SIG-M5 treated with dmso at 0.1 percent for 504 hours (cell line): ENCODE measurements around the gene MUC6.

Experiments
- DNase-seq: peaks from one replicate; lab custom pipeline; 2025; ENCODE audit not compliant: unreplicated experiment; lab: John Stamatoyannopoulos, UW

Gene MUC6

GRCh38 chr11:971092-971690 lies 65.3 kb downstream of the MUC6 start:
- no peak for DNase-seq

GRCh38 chr11:970319-970871 lies 66.1 kb downstream of the MUC6 start:
- DNase-seq: no peak

DNA sequence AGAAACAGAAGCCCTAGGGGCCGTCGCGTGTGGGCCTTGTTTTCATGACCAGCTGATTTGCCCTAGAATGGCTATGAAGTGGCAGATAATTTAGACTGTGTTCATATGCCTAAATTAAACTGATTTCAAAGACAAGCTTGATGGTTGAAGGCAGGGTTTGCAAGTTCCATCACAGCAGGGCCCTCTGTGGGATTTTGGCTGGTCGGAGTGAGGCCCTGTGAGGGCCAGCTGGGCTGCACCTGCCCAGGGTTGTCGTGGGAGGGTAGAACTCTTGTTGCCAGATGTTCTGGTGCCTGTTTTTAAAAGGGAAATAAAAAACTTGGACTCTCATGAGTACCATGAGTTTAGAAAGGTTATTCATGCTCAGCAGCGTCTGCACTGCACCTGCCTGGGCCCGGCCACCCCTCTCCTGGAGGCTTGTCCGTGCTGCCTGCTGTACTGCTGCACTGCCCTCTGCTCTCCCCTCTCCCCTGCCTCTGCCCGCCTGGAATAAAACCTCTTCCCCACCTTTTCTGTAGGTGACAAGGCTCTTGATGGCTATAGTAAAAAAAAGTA lies 66.8 kb downstream of the MUC6 start:
- DNase-seq: no peak

DNA sequence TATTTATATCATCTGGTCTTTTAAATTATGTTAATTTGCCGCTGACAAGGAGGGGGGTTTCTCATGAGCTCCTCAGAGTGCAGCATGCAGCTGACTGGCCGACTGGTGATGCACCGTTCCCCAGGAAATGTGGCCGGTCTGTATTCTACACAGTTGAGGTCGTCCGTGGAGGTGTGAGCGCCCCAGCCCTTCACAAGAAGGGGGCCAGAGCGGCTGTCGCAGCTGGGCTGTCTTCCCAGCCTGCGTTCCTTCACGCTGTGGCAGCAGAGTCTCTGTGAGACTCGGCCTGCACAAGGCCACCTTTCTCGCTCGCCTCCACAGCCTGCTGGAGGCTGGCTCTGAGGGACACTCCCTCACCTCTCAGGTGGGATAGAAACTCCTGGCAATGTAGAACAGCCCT lies 67.7 kb downstream of the MUC6 start:
- DNase-seq: no peak

DNA sequence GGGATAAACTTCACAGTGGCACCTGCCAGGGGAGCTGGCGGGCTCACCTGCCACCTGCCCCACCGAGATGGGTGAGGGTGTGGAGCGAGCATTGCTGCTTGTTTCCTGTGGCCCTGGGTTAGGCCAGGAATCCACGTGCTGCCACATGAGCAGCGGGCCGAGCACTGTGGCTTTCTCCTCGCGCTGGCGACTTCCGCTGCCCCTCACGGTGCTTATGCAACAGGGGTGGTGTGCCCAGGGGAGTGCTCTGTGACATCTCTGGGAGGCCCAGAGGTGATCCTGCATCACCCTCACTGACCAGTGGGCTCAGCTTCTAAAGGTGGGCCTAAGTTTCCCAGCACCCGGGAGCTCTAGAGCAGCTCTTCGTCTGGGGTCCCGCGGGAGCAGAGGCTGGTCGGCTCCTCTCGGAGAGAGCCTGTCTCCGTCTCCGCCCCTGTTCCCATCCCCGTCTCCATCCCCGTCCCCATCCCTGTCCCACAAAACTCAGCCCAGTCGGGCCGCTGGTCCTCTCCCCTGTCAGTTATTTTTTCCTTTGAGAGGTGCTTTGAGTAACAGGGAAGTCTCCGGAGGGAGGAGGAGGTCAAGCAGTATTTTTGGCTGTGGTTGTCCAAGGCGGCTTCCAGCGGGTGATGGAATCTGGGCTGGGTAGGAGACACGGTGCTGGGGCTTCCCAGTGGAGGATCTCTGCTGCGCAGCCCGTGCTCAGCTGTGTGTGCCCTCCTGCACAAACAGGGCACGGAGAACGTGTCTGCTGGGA lies 68.3 kb downstream of the MUC6 start:
- DNase-seq: no peak

DNA sequence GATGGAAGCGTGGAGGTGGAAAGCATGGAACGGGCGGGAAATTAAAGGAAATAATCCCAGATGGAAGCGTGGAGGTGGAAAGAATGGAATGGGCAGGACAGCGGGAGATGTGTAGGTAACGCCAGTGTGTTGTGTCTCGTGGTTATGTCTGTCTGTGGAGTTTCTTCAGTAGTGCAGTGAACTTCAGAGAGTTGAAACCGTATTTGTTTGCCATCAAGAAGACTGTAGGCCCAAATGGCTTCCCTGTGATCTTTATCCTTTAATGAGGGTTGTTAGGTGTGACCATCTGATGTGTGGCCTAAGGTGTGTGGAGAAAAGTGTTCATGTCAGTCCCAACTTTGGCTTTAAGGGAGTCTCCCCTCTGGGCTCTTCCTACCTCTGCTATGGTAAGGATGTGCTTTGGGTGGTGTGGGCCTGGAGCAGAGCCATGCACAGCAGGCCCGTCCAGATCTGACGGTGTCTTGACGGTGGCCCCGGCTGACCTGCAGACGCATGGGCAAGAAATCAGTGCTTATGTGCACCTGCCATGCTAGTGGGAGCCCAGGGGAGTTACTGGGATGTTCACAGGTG lies 71.2 kb downstream of the MUC6 start:
- no peak for DNase-seq

DNA sequence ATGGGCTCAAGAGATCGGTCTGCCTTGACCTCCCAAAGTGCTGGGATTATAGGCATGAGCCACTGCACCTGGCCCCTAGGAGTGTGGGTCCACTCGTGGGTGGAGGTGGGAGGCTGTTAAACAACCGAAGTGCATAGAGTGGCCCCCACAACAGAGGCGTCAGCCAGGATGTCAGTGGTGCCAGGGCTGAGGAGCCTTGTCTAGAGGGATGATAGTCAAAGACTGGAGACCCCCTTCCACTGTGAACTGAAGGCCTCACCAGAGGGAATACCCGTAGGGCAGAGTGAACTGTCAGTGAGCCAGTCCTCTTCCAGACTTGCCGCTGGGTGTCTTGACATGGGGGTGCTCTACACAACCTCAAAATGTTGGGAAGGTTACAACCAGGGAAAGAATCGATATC lies 72.7 kb downstream of the MUC6 start:
- no peak for DNase-seq
